Suprapubic skin (tissue), 4 donors: Measurements from ENCODE around the gene TMEM235. TPM values are rescaled to one million over a fixed set of nuclear protein-coding genes. Genes with fewer than 3 reads are reported as not detected.

Experiments
- DNase-seq, 2 donors: peaks; one replicate each; pipeline ENCODE4 v3.0.0-alpha.2; 2019; ENCODE audit warnings: low spot score in 2 of 2
- H3K27ac ChIP-seq: fragments of 200-600 bp; sonication (generic); one replicate; pipeline ENCODE4 v1.5.1; 2019
- H3K27me3 ChIP-seq: fragments of 200-600 bp; sonication (generic); one replicate; pipeline ENCODE4 v1.5.1; 2019
- H3K36me3 ChIP-seq: fragments of 200-600 bp; sonication (generic); one replicate; pipeline ENCODE4 v1.5.1; 2019
- H3K4me1 ChIP-seq: fragments of 200-600 bp; sonication (generic); one replicate; pipeline ENCODE4 v1.5.1; 2019
- H3K4me3 ChIP-seq: fragments of 200-600 bp; sonication (generic); one replicate; pipeline ENCODE4 v1.5.1; 2019; ENCODE audit warnings: mild to moderate bottlenecking
- H3K9me3 ChIP-seq: fragments of 200-600 bp; sonication (generic); one replicate; pipeline ENCODE4 v1.5.1; 2019
- EP300 ChIP-seq: sonication (generic); formaldehyde crosslinking; IDR thresholded peaks from one replicate; pipeline ENCODE4 v1.6.1; 2017; ENCODE audit warnings: antibody characterized with exemption
- POLR2A ChIP-seq, 2 donors: fragments of 450-650 bp; IDR thresholded peaks; one replicate each; pipeline ENCODE4 v1.6.1; 2017; ENCODE audit warnings: antibody characterized with exemption in 2 of 2, mild to moderate bottlenecking in 2 of 2, moderate library complexity in 2 of 2
- POLR2AphosphoS5 ChIP-seq, 3 donors: sonication (generic); formaldehyde crosslinking; IDR thresholded peaks; one replicate each; pipeline ENCODE4 v1.6.1; 2017; ENCODE audit warnings: antibody characterized with exemption in 3 of 3
- WGBS: methylation state at CpG from one replicate; pipeline ENCODE4 v1.1.5; 2018; 5-methylcytosine and 5-hydroxymethylcytosine counted together
- total RNA-seq, 4 donors: library from RNA; depleted of rRNA; stranded (reverse); fragments of >200 nt; gene quantifications; one replicate each; pipeline ENCODE4 v1.1.0, GENCODE V29; 2016
- TF ChIP-seq, protein P1 (sequence below), 2 donors: fragments of 200-600 bp in 1 of 2; fragments of 450-650 bp in 1 of 2; sonication (generic) in 1 of 2; IDR thresholded peaks; one replicate each; pipeline ENCODE4 v1.5.1; 2016 to 2019; ENCODE audit warnings: antibody characterized with exemption in 2 of 2, mild to moderate bottlenecking in 1 of 2, moderate library complexity in 1 of 2

Gene TMEM235
- total RNA-seq, 4 donors from 2014 or later: not detected

DNA sequence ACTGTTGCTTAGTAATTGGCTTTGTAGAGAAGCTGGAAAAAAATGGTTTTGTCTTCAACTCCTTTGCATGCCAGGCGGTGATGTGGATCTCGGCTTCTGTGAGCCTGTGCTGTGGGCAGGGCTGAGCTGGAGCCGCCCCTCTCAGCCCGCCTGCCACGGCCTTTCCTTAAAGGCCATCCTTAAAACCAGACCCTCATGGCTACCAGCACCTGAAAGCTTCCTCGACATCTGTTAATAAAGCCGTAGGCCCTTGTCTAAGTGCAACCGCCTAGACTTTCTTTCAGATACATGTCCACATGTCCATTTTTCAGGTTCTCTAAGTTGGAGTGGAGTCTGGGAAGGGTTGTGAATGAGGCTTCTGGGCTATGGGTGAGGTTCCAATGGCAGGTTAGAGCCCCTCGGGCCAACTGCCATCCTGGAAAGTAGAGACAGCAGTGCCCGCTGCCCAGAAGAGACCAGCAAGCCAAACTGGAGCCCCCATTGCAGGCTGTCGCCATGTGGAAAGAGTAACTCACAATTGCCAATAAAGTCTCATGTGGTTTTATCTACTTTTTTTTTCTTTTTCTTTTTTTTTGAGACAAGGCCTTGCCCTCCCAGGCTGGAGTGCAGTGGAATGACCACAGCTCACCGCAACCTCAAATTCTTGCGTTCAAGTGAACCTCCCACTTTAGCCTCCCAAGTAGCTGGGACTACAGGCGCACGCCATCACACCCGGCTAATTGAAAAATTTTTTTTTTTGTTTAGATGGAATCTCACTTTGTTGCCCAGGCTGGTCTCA is 6.2 kb upstream of the TMEM235 start:
- Histone ChIP-seq H3K27me3 (peaks cover 11% of the 10 kb centered on the region), H3K9me3 (no peaks in the 10 kb centered on the region), H3K4me3 (no peak overlapping the region), H3K27ac (no peak overlapping the region), H3K4me1 (peaks cover 9% of the 10 kb centered on the region), H3K36me3 (no peaks in the 10 kb centered on the region)
- DNase-seq: no peak
- WGBS: 90% methylated on average over 16 of the region's 16 CpGs
- no peak for TF ChIP-seq POLR2A (IDR thresholded peaks at IDR 0.05)
- TF ChIP-seq, protein P1, sequence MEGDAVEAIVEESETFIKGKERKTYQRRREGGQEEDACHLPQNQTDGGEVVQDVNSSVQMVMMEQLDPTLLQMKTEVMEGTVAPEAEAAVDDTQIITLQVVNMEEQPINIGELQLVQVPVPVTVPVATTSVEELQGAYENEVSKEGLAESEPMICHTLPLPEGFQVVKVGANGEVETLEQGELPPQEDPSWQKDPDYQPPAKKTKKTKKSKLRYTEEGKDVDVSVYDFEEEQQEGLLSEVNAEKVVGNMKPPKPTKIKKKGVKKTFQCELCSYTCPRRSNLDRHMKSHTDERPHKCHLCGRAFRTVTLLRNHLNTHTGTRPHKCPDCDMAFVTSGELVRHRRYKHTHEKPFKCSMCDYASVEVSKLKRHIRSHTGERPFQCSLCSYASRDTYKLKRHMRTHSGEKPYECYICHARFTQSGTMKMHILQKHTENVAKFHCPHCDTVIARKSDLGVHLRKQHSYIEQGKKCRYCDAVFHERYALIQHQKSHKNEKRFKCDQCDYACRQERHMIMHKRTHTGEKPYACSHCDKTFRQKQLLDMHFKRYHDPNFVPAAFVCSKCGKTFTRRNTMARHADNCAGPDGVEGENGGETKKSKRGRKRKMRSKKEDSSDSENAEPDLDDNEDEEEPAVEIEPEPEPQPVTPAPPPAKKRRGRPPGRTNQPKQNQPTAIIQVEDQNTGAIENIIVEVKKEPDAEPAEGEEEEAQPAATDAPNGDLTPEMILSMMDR (IDR thresholded peaks at IDR 0.05): no peak
- TF ChIP-seq POLR2AphosphoS5 (IDR thresholded peaks at IDR 0.05): no peak
- no peak for TF ChIP-seq EP300

DNA sequence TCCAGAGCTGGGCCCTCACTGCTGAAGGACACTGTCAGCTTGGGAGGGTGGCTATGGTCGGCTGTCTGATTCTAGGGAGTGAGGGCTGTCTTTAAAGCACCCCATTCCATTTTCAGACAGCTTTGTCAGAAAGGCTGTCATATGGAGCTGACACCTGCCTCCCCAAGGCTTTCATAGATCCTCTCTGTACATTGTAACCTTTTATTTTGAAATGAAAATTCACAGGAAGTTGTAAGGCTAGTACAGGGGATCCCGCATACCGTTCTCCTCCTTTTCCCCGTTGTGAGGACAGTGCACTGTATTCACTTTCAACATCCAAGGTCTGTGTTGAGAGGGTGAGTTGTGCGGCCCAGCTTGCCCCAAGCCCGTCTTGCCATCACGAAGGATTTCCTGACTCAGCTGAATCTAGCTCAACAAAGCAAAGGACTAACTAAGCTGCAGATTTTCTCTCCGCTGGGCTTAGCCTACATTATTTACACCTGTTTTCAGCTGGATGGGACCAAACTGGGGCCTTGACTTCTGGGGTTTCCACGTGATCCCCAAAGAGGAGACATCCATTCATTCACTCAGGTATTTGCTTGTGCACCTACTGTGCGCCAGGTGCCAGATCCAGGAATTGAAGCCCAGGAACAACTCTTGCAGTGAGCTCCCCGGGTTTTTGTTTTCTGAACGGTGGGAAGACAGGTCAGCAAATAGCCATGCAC is 5.2 kb upstream of the TMEM235 start:
- Histone ChIP-seq H3K9me3 (no peaks in the 10 kb centered on the region), H3K4me1 (peaks cover 9% of the 10 kb centered on the region), H3K27me3 (peaks cover 20% of the 10 kb centered on the region), H3K4me3 (no peak overlapping the region), H3K27ac (no peak overlapping the region), H3K36me3 (no peaks in the 10 kb centered on the region)
- 74% methylated on average over 12 of the region's 12 CpGs for WGBS
- no peak for TF ChIP-seq EP300
- TF ChIP-seq, protein P1 (IDR thresholded peaks at IDR 0.05): no peak
- TF ChIP-seq POLR2AphosphoS5 (IDR thresholded peaks at IDR 0.05): no peak
- DNase-seq: no peak

DNA sequence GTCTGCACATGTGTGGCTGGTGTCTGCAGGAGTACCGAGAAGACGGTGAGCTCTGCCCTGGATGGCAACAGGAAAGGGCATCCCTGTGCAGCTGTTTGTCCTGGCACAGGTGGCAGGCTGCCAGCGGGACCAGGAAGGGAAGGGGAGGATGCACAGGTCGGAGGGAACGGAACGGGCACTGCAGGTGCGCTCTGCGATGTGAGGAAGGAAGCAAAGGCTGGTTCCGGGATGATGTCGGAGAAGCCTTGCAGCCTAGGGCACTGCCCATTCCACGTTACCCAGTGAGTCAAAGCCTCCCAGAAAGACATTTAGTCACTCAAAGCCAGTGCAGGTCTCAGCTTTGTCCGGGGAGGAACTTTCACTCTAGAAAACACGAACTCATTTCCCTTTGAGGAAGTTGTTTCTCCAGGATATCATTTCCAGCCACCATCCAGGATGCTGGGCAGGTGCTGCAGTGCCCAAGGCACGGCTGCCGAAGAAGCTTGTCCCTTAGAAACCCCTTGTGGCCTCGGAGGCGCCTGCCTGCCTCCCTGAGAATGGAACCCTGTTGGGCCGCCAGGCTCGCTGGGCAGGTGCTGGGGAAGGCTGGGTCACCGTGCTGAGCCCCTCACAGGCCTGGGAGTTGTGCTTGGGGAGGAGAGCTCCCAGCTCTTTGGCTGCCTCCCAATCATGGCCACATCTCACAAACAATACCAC is 4.5 kb upstream of the TMEM235 start:
- WGBS: 69% methylated on average over 15 of the region's 20 CpGs
- H3K27me3 ChIP-seq: peaks cover 27% of the 10 kb centered on the region
- no peak for TF ChIP-seq POLR2A (IDR thresholded peaks at IDR 0.05)
- TF ChIP-seq EP300: no peak
- TF ChIP-seq, protein P1 (IDR thresholded peaks at IDR 0.05): no peak
- TF ChIP-seq POLR2AphosphoS5 (IDR thresholded peaks at IDR 0.05): no peak
- DNase-seq: no peak
- no peak overlapping the region for H3K27ac ChIP-seq
- H3K9me3 ChIP-seq: no peaks in the 10 kb centered on the region
- no peak overlapping the region for H3K4me3 ChIP-seq
- H3K4me1 ChIP-seq: peaks cover 15% of the 10 kb centered on the region
- no peaks in the 10 kb centered on the region for H3K36me3 ChIP-seq

DNA sequence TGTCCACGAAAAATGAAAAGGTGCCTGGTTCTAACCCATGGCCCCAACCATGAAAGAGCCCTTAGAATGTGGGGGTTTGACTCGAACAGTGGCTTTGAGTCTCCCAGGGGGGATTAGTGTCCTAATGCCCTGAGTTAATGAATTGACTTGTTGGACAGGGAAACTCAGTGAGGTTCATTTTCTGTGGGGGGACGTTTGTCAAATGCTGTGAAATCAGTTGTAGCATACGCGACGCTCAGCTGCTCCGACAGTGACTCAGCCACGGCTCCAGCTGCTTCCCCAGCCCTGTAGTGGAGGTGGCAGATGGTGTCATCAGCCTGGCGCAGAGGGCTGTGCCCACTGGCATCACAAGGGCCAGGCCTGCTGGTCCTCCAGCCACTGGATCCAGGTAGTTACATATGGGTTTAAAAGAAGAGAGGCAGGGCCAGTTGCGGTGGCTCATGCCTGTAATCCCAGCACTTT is 3.9 kb upstream of the TMEM235 start:
- no peak overlapping the region for H3K4me3 ChIP-seq
- no peaks in the 10 kb centered on the region for H3K36me3 ChIP-seq
- WGBS: 75% methylated on average over 9 of the region's 10 CpGs
- TF ChIP-seq POLR2AphosphoS5 (IDR thresholded peaks at IDR 0.05): no peak
- TF ChIP-seq, protein P1 (IDR thresholded peaks at IDR 0.05): no peak
- no peak for TF ChIP-seq EP300
- TF ChIP-seq POLR2A (IDR thresholded peaks at IDR 0.05): no peak
- no peak overlapping the region for H3K27ac ChIP-seq
- peaks cover 33% of the 10 kb centered on the region for H3K27me3 ChIP-seq
- no peak for DNase-seq
- H3K4me1 ChIP-seq: peaks cover 20% of the 10 kb centered on the region
- no peaks in the 10 kb centered on the region for H3K9me3 ChIP-seq

DNA sequence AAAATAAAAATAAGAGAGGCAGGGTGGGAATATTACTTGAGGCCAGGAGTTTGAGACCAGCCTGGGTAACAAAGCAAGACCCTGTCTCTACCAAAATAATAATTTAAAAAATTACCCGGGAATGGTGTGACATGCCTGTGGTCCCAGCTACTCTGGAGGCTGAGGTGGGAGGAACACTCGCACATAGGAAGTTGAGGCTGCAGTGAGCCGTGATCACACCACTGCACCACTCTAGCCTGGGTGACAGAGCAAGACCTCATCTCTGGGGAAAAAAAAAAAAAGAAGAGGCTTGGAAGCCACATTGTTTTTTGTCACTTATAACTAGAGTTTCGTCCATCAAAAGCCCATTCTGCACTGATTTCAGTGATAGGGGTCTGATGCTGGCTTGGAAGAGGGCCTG is 3.3 kb upstream of the TMEM235 start:
- Histone ChIP-seq H3K27me3 (peaks cover 40% of the 10 kb centered on the region), H3K36me3 (no peaks in the 10 kb centered on the region), H3K4me1 (peaks cover 20% of the 10 kb centered on the region), H3K27ac (no peak overlapping the region), H3K9me3 (no peaks in the 10 kb centered on the region), H3K4me3 (no peak overlapping the region)
- TF ChIP-seq POLR2AphosphoS5 (IDR thresholded peaks at IDR 0.05): no peak
- TF ChIP-seq, protein P1 (IDR thresholded peaks at IDR 0.05): no peak
- TF ChIP-seq POLR2A (IDR thresholded peaks at IDR 0.05): no peak
- no peak for TF ChIP-seq EP300
- DNase-seq: no peak
- WGBS: 91% methylated on average over 4 of the region's 4 CpGs
